RWPE1 (cell line): ENCODE data around the gene P2RX5.

Experiments
- CTCF ChIA-PET: fragments of 350-600 bp; sonication (Branson Sonifier 250); formaldehyde crosslinking; extraction: SDS; loops from one replicate; lab custom pipeline; 2021; lab: Yijun Ruan, JAX
- POLR2A ChIA-PET: fragments of 400-600 bp; formaldehyde crosslinking; extraction: SDS; loops from one replicate; lab custom pipeline; 2020; ENCODE audit warnings: antibody characterized with exemption; ENCODE audit not compliant: low non-redundant PET; lab: Yijun Ruan, JAX
- DNase-seq: peaks from one replicate; pipeline ENCODE4 v3.0.0; 2012; ENCODE audit warnings: low spot score
- H3K27ac ChIP-seq: fragments of 450-650 bp; 2 replicates; pipeline ENCODE4 v1.5.1; 2017
- CTCF ChIP-seq: fragments of 450-650 bp; conservative IDR thresholded peaks from 2 replicates; pipeline ENCODE4 v1.5.1; 2017; ENCODE audit warnings: low read depth, mild to moderate bottlenecking

Gene P2RX5

GRCh38 chr17:3727041-3727440 is 31.1 kb upstream of the P2RX5 start:
- TF ChIP-seq CTCF = no peak
- no peak for DNase-seq
- CTCF ChIA-PET = interaction anchor here (0.6 to 1.1 kb wide), 2 partner anchors 11 to 678 kb away, joined by 3 to 6 read pairs; no protein-coding TSS in a partner anchor
- POLR2A ChIA-PET = interaction anchor here (0.6 kb wide), 1 partner anchor 1129 kb away, joined by 3 read pairs; no protein-coding TSS in a partner anchor
- H3K27ac ChIP-seq = no peak overlapping the region

GRCh38 chr17:3724378-3725077 is 28.6 kb upstream of the P2RX5 start:
- ChIA-PET CTCF (interaction anchor here (1.1 kb wide), 1 partner anchor 121 kb away, joined by 3 read pairs; the partner anchor contains the start of gene NCBP3), POLR2A (interaction anchor here (0.7 kb wide), 1 partner anchor 132 kb away, joined by 4 read pairs; no protein-coding TSS in a partner anchor)
- no peak for DNase-seq
- H3K27ac ChIP-seq = peak overlapping the region; percentile 78
- no peak for TF ChIP-seq CTCF

GRCh38 chr17:3723556-3724377 is 27.8 kb upstream of the P2RX5 start, which contains the start of gene HASPIN:
HASPIN (plus strand) TSS chr17:3723903; CDS start chr17:3723936, 33 bp downstream.
- peak within 1 kb of the TSS; percentile 78 for H3K27ac ChIP-seq
- peak; percentile 99 for DNase-seq
- CTCF ChIA-PET = interaction anchor here (0.6 to 1.5 kb wide), 3 partner anchors 15 to 183 kb away, joined by 3 read pairs; partner anchors contain the start of gene NCBP3
- TF ChIP-seq CTCF = no peak
- POLR2A ChIA-PET = interaction anchor here (0.5 to 0.7 kb wide), 2 partner anchors 22 to 133 kb away, joined by 3 to 4 read pairs; no protein-coding TSS in a partner anchor

- H3K27ac ChIP-seq = peak overlapping the region; percentile 78
- POLR2A ChIA-PET = interaction anchor here (0.5 kb wide), 1 partner anchor 23 kb away, joined by 3 read pairs; no protein-coding TSS in a partner anchor
- CTCF ChIA-PET = interaction anchor here (0.6 to 1.5 kb wide), 5 partner anchors 15 to 896 kb away, joined by 3 to 4 read pairs (median 3); partner anchors contain the start of gene NCBP3
- TF ChIP-seq CTCF = no peak
- no peak for DNase-seq
These were observed 27.2 kb upstream of the P2RX5 start for GRCh38 chr17:3723188-3723555.

GRCh38 chr17:3722716-3723115 is 26.8 kb upstream of the P2RX5 start:
- POLR2A ChIA-PET = interaction anchor here (0.5 kb wide), 1 partner anchor 23 kb away, joined by 3 read pairs; no protein-coding TSS in a partner anchor
- H3K27ac ChIP-seq = no peak overlapping the region
- DNase-seq = no peak
- CTCF ChIA-PET = interaction anchor here (0.6 to 1.5 kb wide), 3 partner anchors 16 to 895 kb away, joined by 3 to 4 read pairs (median 3); no protein-coding TSS in a partner anchor
- no peak for TF ChIP-seq CTCF

- POLR2A ChIA-PET = no interaction called here
- TF ChIP-seq CTCF = no peak
- CTCF ChIA-PET = no interaction called here
- H3K27ac ChIP-seq = no peak overlapping the region; the same call in 1 of the 2 replicates
- DNase-seq = no peak
These were observed 23.3 kb upstream of the P2RX5 start for GRCh38 chr17:3719265-3719664.
